GM21423 (cell line): Measurements from ENCODE around the gene CXXC5.
A peak's percentile ranks its signal among the peaks of the same experiment; 100 is the strongest.

ENCODE experiments used
- ATAC-seq: cut with Tn5 transposase; IDR thresholded peaks from one replicate; pipeline ENCODE4 v1.9.1; 2021; ENCODE audit warnings: mild to moderate bottlenecking, moderate library complexity; ENCODE audit not compliant: unreplicated experiment

CXXC5 gene

GRCh38 chr5:139664086-139664693 is 16.0 kb downstream of the CXXC5 start:
- peak; percentile 39 for ATAC-seq

- ATAC-seq: no peak
These were observed 16.7 kb downstream of the CXXC5 start for GRCh38 chr5:139664727-139665351.

GRCh38 chr5:139665626-139666025 is 17.5 kb downstream of the CXXC5 start:
- ATAC-seq: no peak

GRCh38 chr5:139666551-139666950 is 18.4 kb downstream of the CXXC5 start:
- ATAC-seq: no peak

- ATAC-seq: no peak
These were observed 19.0 kb downstream of the CXXC5 start for GRCh38 chr5:139667001-139667729.

- ATAC-seq: no peak
These were observed 19.5 kb downstream of the CXXC5 start for GRCh38 chr5:139667730-139668063.

GRCh38 chr5:139668064-139668880 is 20.1 kb downstream of the CXXC5 start:
- no peak for ATAC-seq

GRCh38 chr5:139668924-139669661 is 20.9 kb downstream of the CXXC5 start:
- ATAC-seq: no peak

- no peak for ATAC-seq
These were observed 21.7 kb downstream of the CXXC5 start for GRCh38 chr5:139669662-139670368.

GRCh38 chr5:139670369-139671095 is 22.4 kb downstream of the CXXC5 start:
- peak; percentile 47 for ATAC-seq

GRCh38 chr5:139671096-139671841 is 23.1 kb downstream of the CXXC5 start:
- ATAC-seq: no peak

- ATAC-seq: no peak
These were observed 27.1 kb downstream of the CXXC5 start for GRCh38 chr5:139675213-139675612.

- ATAC-seq: no peak
These were observed 27.7 kb downstream of the CXXC5 start for GRCh38 chr5:139675825-139676224.

GRCh38 chr5:139676406-139676805 is 28.3 kb downstream of the CXXC5 start:
- no peak for ATAC-seq

- no peak for ATAC-seq
These were observed 29.0 kb downstream of the CXXC5 start for GRCh38 chr5:139676951-139677735.

GRCh38 chr5:139677736-139678613 is 29.8 kb downstream of the CXXC5 start:
- no peak for ATAC-seq
